Medulla oblongata (tissue), 1 donor: Measurements from ENCODE around the gene HPS6.
A peak's percentile ranks its signal among the peaks of the same experiment; 100 is the strongest.

ENCODE experiments used
- DNase-seq: peaks from one replicate; pipeline ENCODE4 v3.0.0-alpha.2; 2015; ENCODE audit errors: extremely low spot score

Gene HPS6

GRCh38 chr10:102069071-102069470 lies 3.9 kb downstream of the HPS6 start:
- DNase-seq = no peak

GRCh38 chr10:102072673-102073527 lies 7.8 kb downstream of the HPS6 start:
- peak; percentile 89 for DNase-seq

- no peak for DNase-seq
Measured at GRCh38 chr10:102083541-102083940, 18.4 kb downstream of the HPS6 start.

- DNase-seq = no peak
Measured at GRCh38 chr10:102085336-102085735, 20.2 kb downstream of the HPS6 start.

GRCh38 chr10:102086196-102086595 lies 21.0 kb downstream of the HPS6 start:
- no peak for DNase-seq

- DNase-seq = no peak
Measured at GRCh38 chr10:102090772-102091171, 25.6 kb downstream of the HPS6 start.

GRCh38 chr10:102096449-102096848 lies 31.3 kb downstream of the HPS6 start:
- no peak for DNase-seq

GRCh38 chr10:102101152-102101551 lies 36.0 kb downstream of the HPS6 start:
- no peak for DNase-seq

- no peak for DNase-seq
Measured at GRCh38 chr10:102102421-102102820, 37.3 kb downstream of the HPS6 start.

- DNase-seq = no peak
Measured at GRCh38 chr10:102106998-102107397, 41.8 kb downstream of the HPS6 start.

- no peak for DNase-seq
Measured at GRCh38 chr10:102109166-102110116, 44.3 kb downstream of the HPS6 start.

GRCh38 chr10:102111276-102111675 lies 46.1 kb downstream of the HPS6 start:
- DNase-seq = no peak

GRCh38 chr10:102112210-102112817 lies 47.2 kb downstream of the HPS6 start:
- DNase-seq = no peak

- DNase-seq = no peak
Measured at GRCh38 chr10:102113261-102113955, 48.3 kb downstream of the HPS6 start.

- DNase-seq = no peak
Measured at GRCh38 chr10:102113956-102114857, 49.1 kb downstream of the HPS6 start.

- DNase-seq = peak; percentile 98
Measured at GRCh38 chr10:102114861-102115618, 49.9 kb downstream of the HPS6 start.

GRCh38 chr10:102115775-102116174 lies 50.6 kb downstream of the HPS6 start:
- peak; percentile 38 for DNase-seq

- DNase-seq = no peak
Measured at GRCh38 chr10:102116656-102117055, 51.5 kb downstream of the HPS6 start.
